Stimulated activated CD8-positive, alpha-beta memory T cell treated with anti-CD3 and anti-CD28 coated beads, Interleukin-15, amount 100 ng/mL, for 4 hours (primary cell): ENCODE data around the gene GATA2.

ENCODE experiments used
- DNase-seq, 2 donors: peaks; one replicate each; pipeline ENCODE4 v3.0.0-alpha.2; 2020; ENCODE audit warnings: low read depth in 2 of 2

Gene GATA2

GRCh38 chr3:128433837-128434165, 59.2 kb downstream of the GATA2 start:
- DNase-seq = no peak

GRCh38 chr3:128432971-128433836, 59.8 kb downstream of the GATA2 start:
- no peak for DNase-seq

- no peak for DNase-seq
Observed at GRCh38 chr3:128432301-128432970, 60.6 kb downstream of the GATA2 start.

- no peak for DNase-seq
Observed at GRCh38 chr3:128431803-128432300, 61.1 kb downstream of the GATA2 start.

- no peak for DNase-seq
Observed at GRCh38 chr3:128430731-128431130, 62.3 kb downstream of the GATA2 start.

GRCh38 chr3:128430301-128430700, 62.7 kb downstream of the GATA2 start:
- no peak for DNase-seq

- no peak for DNase-seq
Observed at GRCh38 chr3:128429751-128430150, 63.2 kb downstream of the GATA2 start.
